ENCODE results near the gene EIF1B.
"Not testable (repeated sequence)": the region's sequence is repeated elsewhere in the genome, so short reads cannot be mapped to it uniquely, and the experiment has no call there.

Gene EIF1B

DNA sequence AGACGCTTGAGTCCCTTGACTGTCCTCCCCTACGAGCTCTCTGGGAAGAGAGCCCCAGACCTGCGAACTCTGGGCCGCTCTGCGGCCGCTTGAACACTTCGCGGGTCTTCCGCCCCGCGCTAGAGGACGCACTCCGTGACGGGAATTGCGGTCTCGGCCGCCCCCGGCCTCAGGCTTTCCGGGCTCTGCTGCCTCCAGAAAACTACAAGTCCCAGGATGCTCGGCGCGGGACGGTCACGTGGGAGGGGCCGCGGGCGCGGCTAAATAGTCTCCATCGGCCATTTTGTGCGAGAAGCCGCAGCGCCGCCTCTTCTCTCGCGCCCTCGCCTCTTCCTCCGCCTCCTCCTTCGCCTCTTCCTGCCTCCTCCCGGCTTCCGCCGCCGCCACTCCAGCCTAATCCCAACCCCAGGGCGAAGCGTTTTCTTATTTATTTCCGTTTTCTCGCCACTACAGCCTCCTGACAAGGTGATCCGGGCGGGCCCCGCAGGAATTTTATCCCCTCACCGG lies at the start of gene EIF1B:
Gene EIF1B (plus strand): TSS at position 290 of the 507 bp plus-strand sequence. CDS start 235 bp downstream, outside the sequence.
- in situ Hi-C loops (cut with MboI; ENCODE audit: low sequenced_read_pairs), result no loop called here

DNA sequence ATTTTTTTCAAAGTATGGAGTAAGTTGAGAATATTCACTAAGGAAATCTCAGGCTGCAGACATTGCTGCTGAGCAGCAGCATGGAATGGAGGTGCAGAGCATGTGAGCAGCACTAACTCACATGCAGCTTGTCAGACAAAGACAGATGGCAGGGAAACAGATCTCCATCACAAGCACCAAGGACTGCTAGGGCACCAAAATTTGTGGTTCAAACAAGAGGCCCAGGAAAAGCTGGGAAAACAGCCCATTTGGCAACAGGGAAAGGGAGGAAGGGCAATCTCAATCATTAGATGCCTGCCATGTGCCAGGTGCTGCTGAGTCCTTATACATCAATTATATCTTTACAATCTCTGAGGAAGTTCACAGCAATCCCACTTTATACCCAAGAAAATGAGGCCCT lies 47.2 kb upstream of the EIF1B start:
- in situ Hi-C loops (cut with MboI; ENCODE audit: low sequenced_read_pairs), result no loop called here

DNA sequence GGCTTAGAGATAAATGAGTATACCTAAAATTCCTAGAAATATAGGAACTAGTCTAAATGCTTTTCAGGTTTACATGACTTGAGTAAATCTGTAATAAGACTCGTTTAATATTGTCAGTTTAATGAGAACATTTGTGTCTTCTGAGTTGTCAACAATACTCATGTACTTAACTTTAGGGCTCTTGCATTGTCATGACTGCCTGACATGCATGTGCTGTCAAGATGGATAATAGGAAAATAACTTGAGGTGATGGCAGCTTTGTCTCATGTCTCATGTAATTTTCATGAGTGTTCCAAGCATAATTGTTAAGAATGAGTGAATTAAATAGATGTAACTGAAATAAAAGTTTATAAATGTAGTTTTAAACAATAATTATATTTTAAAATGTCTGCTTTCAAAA lies 45.1 kb upstream of the EIF1B start:
- in situ Hi-C loops (cut with MboI; ENCODE audit: low sequenced_read_pairs), result no loop called here

DNA sequence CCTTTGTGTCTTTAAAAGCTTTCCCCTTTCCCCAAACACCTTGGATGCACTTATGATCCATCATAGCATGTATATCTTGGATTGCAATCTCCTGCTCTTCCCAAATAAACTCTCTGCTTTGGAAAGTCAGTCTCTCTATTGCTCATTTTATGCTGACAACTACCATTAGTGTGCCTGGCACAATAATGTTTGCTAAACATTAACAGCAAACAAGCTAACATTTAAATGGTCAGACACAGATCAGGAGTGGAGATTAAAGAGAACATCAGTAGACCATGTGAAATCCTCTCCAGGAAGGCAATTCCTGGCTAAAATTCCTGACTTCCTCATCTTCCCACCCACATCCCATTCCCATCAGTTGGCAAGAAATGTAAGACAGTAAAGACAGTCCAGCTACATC lies 44.3 kb upstream of the EIF1B start:
- in situ Hi-C loops (cut with MboI; ENCODE audit: low sequenced_read_pairs), result no loop called here

DNA sequence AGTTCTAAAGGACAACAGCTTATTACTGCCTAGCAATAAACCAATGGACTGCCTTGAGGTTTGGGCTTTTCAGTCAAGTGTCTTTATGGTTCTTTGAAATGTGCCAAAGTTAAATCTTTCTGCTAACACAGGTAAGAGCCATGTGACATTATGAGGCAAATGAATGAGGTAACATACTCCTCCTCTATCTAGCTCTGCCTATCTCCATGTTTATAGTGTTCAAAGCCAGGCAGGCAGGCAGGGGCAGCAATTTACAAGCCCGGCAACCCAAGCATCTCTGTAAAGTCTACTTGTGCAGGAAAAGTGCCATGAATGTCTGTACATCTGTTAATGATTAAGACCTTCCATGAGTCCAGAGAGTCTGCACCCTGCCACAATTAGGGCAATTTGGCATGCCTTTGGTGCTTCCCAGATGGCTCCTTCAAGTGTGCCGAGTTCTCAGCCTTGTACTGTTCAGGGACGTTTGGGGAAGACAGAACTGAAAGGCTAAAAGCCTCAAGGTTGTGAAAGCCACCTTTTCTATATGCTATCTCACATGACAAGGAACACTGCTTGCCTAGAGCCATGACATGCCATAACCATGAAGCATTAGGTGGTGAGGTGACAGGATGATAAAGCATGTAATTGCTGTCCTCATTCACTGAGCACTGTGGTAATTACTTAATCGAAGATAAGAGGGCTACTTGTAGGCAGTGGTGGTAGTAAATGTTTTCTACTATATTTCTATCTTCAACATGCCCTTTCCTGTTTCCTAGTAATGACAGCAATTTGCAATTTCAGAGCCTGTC lies 41.4 kb upstream of the EIF1B start:
- in situ Hi-C loops (cut with MboI; ENCODE audit: low sequenced_read_pairs), result no loop called here

DNA sequence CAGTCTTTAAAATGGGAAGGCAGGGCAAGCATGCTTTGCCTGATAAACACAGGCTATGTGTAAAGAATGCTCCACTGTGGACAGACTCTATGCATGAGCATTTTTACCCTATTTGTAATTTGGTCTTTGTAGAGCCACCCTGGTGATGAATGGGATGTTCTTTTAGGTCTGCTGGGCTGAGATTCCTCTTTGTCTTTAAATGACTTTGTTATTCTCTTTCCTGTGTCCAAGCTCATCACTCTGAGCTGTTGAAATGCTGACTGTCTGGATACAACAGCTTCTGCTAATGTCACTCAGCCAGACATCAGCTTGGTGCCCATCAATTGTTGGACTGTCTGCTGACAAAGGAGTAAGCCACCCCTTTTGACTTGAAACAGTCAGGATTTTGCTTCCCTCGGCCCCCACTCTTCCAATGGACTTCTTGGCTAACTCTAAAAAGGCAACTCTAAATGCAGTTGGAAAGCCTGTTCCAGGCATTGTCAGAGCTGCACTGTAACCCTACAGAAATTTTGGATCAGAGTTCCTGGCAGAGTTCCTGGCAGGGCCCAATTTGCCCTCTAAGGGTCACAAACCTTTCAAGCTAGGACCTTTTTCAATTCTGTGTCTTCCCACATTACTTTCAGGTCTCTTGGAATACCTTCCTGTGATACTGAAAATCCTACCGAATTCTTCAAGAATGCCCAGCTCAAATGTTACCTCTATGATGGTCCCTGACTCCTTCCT lies 40.5 kb upstream of the EIF1B start:
- in situ Hi-C loops (cut with MboI; ENCODE audit: low sequenced_read_pairs), result no loop called here

DNA sequence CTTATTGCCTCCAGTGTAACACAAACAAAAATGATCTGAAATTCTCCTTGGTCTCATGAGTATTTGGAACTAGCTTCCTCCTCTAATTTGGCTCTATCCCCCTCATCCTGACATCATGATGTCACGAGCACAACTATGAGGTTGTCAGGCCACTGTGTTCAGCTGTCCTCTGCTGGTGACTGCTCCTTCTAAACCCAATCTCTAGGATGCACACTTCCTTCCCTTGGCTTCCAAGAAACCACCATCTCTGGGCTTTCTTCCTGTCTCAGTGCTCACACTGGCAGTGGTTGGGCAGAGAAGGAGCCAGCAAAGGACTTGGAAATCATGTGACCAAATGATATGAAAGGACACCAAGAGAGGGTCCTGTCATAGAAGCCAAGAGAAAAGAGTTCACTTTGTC lies 30.7 kb upstream of the EIF1B start:
- in situ Hi-C loops (cut with MboI; ENCODE audit: low sequenced_read_pairs), result no loop called here

DNA sequence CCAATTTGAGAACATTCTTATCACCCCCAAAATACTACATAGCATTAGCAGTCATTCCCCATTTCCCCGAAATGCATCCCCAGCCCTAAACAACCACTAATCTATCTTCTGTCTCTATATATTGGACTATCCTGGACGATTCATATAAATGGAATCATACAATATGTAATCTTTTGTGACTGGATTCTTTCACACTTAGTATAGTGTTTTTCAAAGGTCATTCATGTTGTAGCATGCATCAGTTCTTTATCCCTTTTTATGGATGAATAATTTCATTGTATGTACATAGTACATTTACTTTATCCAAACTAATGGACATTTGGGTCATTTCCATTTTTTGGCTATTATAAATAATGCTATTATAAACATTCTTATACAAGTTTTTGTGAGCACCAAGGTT lies 27.5 kb upstream of the EIF1B start:
- in situ Hi-C loops (cut with MboI; ENCODE audit: low sequenced_read_pairs), result no loop called here

DNA sequence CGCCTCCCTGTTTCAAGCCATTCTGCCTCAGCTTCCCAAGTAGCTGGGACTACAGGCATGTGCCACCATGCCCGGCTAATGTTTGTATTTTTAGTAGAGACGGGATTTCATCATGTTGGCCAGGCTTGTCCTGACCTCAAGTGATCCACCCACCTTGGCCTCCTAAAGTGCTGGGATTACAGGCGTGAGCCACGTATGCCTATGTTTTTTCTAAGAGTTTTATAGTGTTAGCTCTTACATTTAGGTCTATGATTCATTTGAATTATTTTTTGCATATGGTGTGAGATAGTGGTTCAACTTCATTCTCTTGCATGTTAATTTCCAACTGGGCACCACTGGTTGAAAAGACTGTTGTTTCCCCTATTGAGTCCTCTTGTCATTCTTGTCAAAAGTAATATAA lies 26.4 kb upstream of the EIF1B start:
- in situ Hi-C loops (cut with MboI; ENCODE audit: low sequenced_read_pairs), result not testable (repeated sequence)

DNA sequence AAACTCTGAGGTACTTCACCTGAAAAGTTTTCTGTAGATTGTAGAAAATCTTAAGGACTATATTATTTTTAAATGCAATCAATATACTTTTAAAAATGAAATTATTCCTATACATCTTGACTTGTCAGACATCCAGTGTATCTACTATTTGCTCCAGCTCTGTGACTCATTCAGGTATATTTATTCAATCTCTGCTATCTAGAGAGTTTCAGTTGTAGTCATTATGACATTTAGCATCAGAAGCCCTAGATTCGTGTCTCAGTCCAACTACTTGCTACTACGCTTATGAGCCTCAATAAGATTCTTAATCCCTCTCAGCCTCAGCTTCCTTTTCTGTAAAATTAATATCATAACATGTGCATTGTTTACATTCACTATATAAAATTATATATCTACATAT lies 22.3 kb upstream of the EIF1B start:
- in situ Hi-C loops (cut with MboI; ENCODE audit: low sequenced_read_pairs), result no loop called here

DNA sequence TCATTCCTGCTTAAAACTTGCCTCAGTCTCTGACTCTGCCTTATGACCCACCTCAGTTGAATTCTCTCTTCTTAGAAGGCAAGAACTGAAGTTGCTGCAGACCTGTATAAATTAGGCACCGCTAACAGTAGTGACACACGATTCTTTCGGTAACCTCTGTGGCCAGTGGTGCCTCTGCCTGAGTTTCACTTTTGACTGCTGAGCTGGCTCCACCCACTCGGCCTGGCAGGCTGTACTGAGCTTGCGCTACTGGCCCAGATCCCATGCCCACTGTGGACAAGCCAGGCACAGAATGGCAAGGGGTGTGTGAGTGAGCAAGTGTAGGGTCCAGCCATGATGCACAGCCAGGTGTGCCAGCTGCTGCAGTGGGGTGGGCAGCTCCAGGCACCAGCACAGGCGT lies 19.1 kb upstream of the EIF1B start:
- in situ Hi-C loops (cut with MboI; ENCODE audit: low sequenced_read_pairs), result no loop called here

DNA sequence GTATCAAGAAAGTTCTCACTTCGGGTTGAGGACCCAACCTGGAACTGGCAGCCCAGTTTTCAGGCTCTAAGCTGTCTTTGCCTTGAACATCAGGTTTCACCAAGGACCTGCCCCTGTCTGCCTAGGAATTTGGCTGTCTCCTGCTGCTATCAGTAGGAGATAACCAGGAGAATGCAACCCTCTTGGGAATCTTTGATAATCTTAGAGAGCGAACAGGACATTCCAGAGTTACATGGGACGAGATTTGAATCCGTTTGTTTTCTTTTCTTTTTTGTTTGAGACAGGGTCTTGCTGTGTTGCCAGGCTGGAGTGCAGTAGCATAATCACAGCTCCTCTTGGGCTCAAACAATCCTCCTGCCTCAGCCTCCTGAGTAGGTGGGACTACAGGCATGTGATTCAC lies 18.0 kb upstream of the EIF1B start:
- in situ Hi-C loops (cut with MboI; ENCODE audit: low sequenced_read_pairs), result no loop called here

DNA sequence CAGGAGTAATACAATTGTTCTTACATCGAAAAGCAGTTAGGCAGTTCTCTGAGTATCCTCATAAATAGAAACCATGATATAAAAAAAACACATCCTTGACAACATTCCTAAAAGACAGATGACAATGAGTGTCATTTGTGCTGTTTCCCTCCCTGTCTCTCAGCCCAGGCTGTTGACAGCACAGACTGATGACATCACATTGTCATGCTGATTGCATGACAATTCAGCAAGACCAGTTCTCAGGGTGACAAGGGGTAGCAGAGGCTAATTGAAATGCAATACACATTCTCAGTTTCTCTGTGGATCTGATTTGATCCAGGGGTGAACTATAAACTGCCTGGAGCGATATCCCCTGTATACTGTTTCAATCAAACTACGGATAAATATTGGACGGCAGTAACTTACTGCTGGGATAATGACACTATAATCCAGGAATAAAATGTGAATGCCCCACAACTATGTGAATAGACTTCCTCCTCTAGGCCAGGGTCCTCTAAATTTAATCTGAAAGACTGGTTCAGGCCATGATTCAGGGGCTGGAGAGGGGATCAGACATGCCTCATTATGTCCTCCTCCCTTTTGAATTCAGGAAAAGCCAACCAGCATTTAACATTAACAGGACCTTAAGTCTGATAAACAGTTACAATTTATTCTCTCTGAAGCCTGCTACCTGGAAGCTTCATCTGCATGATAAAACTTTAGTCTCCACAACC lies 16.7 kb upstream of the EIF1B start:
- in situ Hi-C loops (cut with MboI; ENCODE audit: low sequenced_read_pairs), result no loop called here

DNA sequence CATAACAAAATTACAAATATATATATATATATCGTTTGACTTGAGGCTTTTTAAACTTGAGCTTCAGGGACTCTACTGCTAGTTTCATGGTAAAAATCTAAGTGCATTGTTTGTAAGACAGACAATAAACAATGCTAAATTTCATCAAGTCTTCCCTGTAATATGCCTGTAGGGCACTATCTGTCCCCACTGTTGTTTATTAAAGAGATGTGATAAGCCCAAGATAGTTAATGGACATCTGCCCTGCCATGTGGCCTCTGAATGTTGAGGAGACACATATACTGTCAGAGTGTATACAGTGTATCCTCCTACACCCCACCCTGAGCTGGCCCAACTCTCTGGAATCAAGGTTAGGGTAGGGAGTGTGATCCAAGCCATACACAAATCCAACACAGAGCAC lies 15.1 kb upstream of the EIF1B start:
- in situ Hi-C loops (cut with MboI; ENCODE audit: low sequenced_read_pairs), result no loop called here

DNA sequence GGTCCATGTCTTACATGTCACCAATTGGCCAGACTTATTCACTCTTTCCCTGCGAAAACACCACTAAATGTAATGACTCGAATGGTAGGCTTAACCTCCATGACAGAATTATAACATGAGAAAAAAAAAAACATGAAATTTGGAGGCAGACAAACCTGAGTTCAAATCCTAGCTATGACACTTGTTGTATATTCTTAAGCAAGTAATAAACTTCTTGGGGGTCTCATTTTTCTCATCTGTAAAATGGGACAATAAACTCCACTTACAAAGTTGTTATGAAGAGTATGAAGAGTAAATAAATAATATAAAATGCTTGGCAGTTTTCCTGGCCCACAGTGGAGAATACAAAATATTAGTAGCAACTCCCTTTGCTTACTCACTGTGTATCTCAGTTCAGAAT lies 11.4 kb upstream of the EIF1B start:
- in situ Hi-C loops (cut with MboI; ENCODE audit: low sequenced_read_pairs), result no loop called here

DNA sequence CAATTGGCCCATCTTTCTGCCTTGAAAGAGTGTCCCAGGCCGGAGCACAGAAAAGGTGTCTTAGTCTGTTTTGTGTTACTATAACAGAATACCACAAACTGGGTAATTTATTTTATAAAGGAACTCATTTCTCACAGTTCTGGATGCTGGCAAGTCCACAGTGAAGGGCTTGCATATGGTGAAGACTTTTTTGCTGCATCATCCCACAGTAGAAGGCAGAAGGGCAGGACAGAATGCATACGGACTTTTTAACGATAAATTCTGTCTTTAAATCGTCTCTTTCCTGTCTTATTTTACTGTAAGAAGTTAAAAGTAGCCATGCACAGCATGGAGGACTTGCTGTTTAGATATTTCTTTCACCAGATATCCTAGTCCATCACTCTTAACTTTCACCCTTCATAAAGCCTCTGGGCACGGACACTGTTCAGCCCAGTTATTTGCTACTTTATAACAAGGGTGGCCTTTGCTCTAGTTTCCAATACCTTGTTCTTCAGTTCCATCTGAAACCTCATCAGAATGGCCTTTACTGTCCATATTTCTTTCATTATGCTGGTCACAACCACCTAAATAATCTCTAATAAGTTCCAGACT lies 10.3 kb upstream of the EIF1B start:
- in situ Hi-C loops (cut with MboI; ENCODE audit: low sequenced_read_pairs), result no loop called here

DNA sequence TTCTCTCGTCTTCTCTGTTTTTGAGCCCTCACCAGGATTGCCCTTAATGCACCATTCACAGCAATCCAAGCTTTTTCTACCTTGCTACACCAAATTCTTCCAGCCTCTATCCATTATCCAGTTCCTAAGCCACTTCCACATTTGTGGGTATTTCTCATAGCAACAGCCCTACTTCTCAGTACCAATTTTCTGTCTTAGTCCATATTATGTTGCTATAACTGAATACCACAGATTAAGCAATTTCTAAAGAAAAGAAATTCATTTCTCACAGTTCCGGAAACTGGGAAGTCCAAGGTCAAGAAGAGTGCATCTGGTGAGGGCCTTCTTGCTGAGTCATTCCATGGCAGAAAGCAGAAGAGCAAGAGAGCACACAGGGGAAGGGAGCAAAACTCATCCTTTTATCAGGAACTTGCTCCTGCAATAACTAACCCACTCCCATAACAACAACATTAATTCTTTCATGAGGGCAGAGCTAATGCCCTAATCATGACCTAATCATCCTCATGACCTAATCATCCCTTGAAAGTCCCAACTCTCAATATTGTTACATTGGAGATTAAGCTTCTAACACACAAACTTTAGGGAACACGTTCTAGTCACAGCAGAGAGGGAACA lies 9.7 kb upstream of the EIF1B start:
- in situ Hi-C loops (cut with MboI; ENCODE audit: low sequenced_read_pairs), result no loop called here

DNA sequence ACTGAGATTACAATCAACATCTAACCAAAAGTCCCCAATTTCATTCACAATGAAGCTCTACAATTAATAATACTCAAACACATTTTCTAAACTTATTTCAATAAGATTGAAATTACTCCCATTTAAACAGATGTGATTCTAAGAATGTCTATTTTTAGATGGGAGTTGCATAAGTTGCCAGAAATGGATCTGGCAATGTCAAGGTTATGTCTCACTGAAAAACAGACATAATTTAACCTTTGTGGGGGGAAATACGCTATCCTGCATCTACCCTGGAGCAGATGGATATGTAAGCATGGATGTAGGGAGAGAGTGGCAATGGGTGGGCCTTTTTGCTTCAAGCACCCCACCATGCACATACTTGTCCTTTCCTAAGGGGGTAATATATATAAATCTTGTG lies 6.7 kb upstream of the EIF1B start:
- in situ Hi-C loops (cut with MboI; ENCODE audit: low sequenced_read_pairs), result no loop called here

DNA sequence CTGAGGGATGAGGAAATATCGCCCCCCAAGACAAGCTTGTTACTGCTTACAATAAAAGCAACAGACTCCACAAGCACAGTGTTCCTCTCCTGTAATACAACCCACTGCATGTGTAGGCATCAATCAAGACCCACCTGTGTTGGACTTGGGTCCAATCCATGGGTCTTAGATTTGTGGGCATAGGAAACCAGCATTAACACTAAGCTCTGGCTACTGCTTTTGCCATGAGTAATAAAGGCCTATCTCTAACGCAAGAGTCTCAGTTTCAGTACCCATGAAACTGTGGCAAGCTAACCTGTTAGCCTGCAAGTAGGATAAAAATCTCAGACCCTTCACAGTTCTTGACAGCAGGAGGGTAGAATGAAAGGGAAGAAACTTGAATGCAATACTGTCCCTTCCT lies 5.2 kb upstream of the EIF1B start:
- in situ Hi-C loops (cut with MboI; ENCODE audit: low sequenced_read_pairs), result no loop called here

DNA sequence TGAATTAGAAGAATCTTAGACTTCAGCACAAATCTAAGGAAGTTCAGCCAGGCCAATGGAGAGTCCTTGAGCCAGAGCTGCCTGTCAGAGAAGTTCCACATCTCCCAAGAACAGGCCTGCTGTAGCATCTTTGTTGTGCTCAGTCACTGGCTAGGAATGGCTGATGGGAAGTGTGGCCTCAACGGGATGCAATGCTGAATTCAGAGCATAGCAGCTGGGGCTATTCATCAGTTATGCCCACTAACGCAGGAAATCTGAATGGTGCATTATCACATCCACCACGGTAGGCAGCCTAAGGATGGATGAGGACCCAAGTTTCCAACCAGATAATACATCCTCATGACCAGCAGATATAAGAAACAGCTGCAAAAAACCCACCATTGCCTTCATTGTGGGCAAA lies 3.2 kb upstream of the EIF1B start:
- in situ Hi-C loops (cut with MboI; ENCODE audit: low sequenced_read_pairs), result no loop called here

DNA sequence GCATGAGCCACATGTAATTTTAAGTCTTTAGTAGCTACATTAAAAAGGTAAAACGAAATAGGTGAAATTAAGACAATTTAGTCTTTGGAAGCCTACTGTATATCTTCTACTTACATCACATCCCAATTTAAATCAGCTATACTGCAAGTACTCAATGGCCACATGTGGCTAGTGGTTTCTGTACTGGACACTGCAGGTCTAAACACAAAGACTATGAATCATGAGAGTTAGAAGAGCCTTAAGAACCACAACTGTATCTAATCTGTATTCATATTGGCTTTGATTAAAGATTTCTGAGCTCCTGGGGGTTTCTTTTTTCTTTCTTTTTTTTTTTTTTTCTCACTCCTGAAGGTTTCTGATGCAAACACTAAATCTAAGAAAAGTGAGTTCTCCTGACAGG lies 2.3 kb upstream of the EIF1B start:
- in situ Hi-C loops (cut with MboI; ENCODE audit: low sequenced_read_pairs), result no loop called here

Data from hTERT RPE-1 (cell line).